IPS-15b (cell line): ENCODE measurements around the gene SH3GL1.

Source experiments
- H3K27me3 ChIP-seq: one replicate; pipeline ENCODE4 v1.6.1; 2013; ENCODE audit warnings: low read length; ENCODE audit not compliant: control insufficient read depth, insufficient read depth
- H3K36me3 ChIP-seq: one replicate; pipeline ENCODE4 v1.6.1; 2013; ENCODE audit warnings: low read length; ENCODE audit not compliant: control insufficient read depth, insufficient read depth
- H3K4me1 ChIP-seq: one replicate; pipeline ENCODE4 v1.6.1; 2013; ENCODE audit warnings: mild to moderate bottlenecking, low read length; ENCODE audit not compliant: control insufficient read depth, insufficient read depth
- H3K4me3 ChIP-seq: one replicate; pipeline ENCODE4 v1.5.1; 2013; ENCODE audit warnings: low read depth, low read length
- H3K9ac ChIP-seq: one replicate; pipeline ENCODE4 v1.6.1; 2013; ENCODE audit warnings: low read depth, mild to moderate bottlenecking, low read length
- H3K9me3 ChIP-seq: one replicate; pipeline ENCODE4 v1.6.1; 2013; ENCODE audit warnings: mild to moderate bottlenecking, low read length; ENCODE audit not compliant: control insufficient read depth, insufficient read depth

SH3GL1 gene

GRCh38 chr19:4361152-4362046 is 38.9 kb downstream of the SH3GL1 start:
- no peak overlapping the region for H3K4me3 ChIP-seq
- H3K4me1 ChIP-seq, result no peaks in the 10 kb centered on the region
- H3K9ac ChIP-seq, result no peak overlapping the region
- peaks cover 51% of the 10 kb centered on the region for H3K36me3 ChIP-seq
- H3K27me3 ChIP-seq, result no peaks in the 10 kb centered on the region
- H3K9me3 ChIP-seq, result no peaks in the 10 kb centered on the region

- H3K9ac ChIP-seq, result no peak overlapping the region
- H3K36me3 ChIP-seq, result peaks cover 44% of the 10 kb centered on the region
- no peak overlapping the region for H3K4me3 ChIP-seq
- no peaks in the 10 kb centered on the region for H3K4me1 ChIP-seq
- H3K9me3 ChIP-seq, result no peaks in the 10 kb centered on the region
- no peaks in the 10 kb centered on the region for H3K27me3 ChIP-seq
Measured at GRCh38 chr19:4360641-4361151, 39.7 kb downstream of the SH3GL1 start.

- H3K36me3 ChIP-seq, result peaks cover 41% of the 10 kb centered on the region
- no peaks in the 10 kb centered on the region for H3K9me3 ChIP-seq
- no peak overlapping the region for H3K9ac ChIP-seq
- no peak overlapping the region for H3K4me3 ChIP-seq
- H3K27me3 ChIP-seq, result no peaks in the 10 kb centered on the region
- no peaks in the 10 kb centered on the region for H3K4me1 ChIP-seq
Measured at GRCh38 chr19:4360081-4360569, 40.2 kb downstream of the SH3GL1 start.

- Histone ChIP-seq H3K36me3 (peaks cover 39% of the 10 kb centered on the region), H3K9me3 (no peaks in the 10 kb centered on the region), H3K27me3 (no peaks in the 10 kb centered on the region), H3K9ac (no peak overlapping the region), H3K4me1 (no peaks in the 10 kb centered on the region), H3K4me3 (no peak overlapping the region)
Measured at GRCh38 chr19:4359627-4360000, 40.7 kb downstream of the SH3GL1 start.

- Histone ChIP-seq H3K9ac (no peak overlapping the region), H3K27me3 (no peaks in the 10 kb centered on the region), H3K4me1 (no peaks in the 10 kb centered on the region), H3K36me3 (peaks cover 36% of the 10 kb centered on the region), H3K9me3 (no peaks in the 10 kb centered on the region), H3K4me3 (no peak overlapping the region)
Measured at GRCh38 chr19:4358709-4359626, 41.4 kb downstream of the SH3GL1 start.

GRCh38 chr19:4357921-4358326 is 42.4 kb downstream of the SH3GL1 start:
- H3K36me3 ChIP-seq, result peaks cover 30% of the 10 kb centered on the region
- H3K9ac ChIP-seq, result no peak overlapping the region
- no peaks in the 10 kb centered on the region for H3K4me1 ChIP-seq
- H3K27me3 ChIP-seq, result no peaks in the 10 kb centered on the region
- no peaks in the 10 kb centered on the region for H3K9me3 ChIP-seq
- no peak overlapping the region for H3K4me3 ChIP-seq

- peaks cover 24% of the 10 kb centered on the region for H3K36me3 ChIP-seq
- no peak overlapping the region for H3K9ac ChIP-seq
- no peaks in the 10 kb centered on the region for H3K4me1 ChIP-seq
- H3K4me3 ChIP-seq, result no peak overlapping the region
- no peaks in the 10 kb centered on the region for H3K27me3 ChIP-seq
- H3K9me3 ChIP-seq, result no peaks in the 10 kb centered on the region
Measured at GRCh38 chr19:4357095-4357797, 43.1 kb downstream of the SH3GL1 start.

- H3K36me3 ChIP-seq, result peaks cover 15% of the 10 kb centered on the region
- no peak overlapping the region for H3K9ac ChIP-seq
- no peaks in the 10 kb centered on the region for H3K27me3 ChIP-seq
- H3K4me1 ChIP-seq, result no peaks in the 10 kb centered on the region
- H3K4me3 ChIP-seq, result no peak overlapping the region
- H3K9me3 ChIP-seq, result no peaks in the 10 kb centered on the region
Measured at GRCh38 chr19:4354897-4355296, 45.5 kb downstream of the SH3GL1 start.

GRCh38 chr19:4354282-4354681 is 46.1 kb downstream of the SH3GL1 start:
- no peaks in the 10 kb centered on the region for H3K9me3 ChIP-seq

GRCh38 chr19:4352701-4353121 is 47.6 kb downstream of the SH3GL1 start:
- Histone ChIP-seq H3K4me1 (no peaks in the 10 kb centered on the region), H3K9me3 (no peaks in the 10 kb centered on the region), H3K36me3 (no peaks in the 10 kb centered on the region), H3K9ac (no peak overlapping the region), H3K4me3 (no peak overlapping the region), H3K27me3 (no peaks in the 10 kb centered on the region)

More at GRCh38 chr19:4354282-4354681, 46.1 kb downstream of the SH3GL1 start:
- Histone ChIP-seq H3K4me3 (no peak overlapping the region), H3K27me3 (no peaks in the 10 kb centered on the region), H3K4me1 (no peaks in the 10 kb centered on the region), H3K36me3 (peaks cover 11% of the 10 kb centered on the region), H3K9ac (no peak overlapping the region)

- Histone ChIP-seq H3K4me3 (no peak overlapping the region), H3K36me3 (peaks cover 3% of the 10 kb centered on the region), H3K27me3 (no peaks in the 10 kb centered on the region), H3K4me1 (no peaks in the 10 kb centered on the region), H3K9me3 (no peaks in the 10 kb centered on the region), H3K9ac (no peak overlapping the region)
Measured at GRCh38 chr19:4350726-4351125, 49.6 kb downstream of the SH3GL1 start.
